ENCODE measurements around the gene TRAT1.

The TRAT1 gene

DNA sequence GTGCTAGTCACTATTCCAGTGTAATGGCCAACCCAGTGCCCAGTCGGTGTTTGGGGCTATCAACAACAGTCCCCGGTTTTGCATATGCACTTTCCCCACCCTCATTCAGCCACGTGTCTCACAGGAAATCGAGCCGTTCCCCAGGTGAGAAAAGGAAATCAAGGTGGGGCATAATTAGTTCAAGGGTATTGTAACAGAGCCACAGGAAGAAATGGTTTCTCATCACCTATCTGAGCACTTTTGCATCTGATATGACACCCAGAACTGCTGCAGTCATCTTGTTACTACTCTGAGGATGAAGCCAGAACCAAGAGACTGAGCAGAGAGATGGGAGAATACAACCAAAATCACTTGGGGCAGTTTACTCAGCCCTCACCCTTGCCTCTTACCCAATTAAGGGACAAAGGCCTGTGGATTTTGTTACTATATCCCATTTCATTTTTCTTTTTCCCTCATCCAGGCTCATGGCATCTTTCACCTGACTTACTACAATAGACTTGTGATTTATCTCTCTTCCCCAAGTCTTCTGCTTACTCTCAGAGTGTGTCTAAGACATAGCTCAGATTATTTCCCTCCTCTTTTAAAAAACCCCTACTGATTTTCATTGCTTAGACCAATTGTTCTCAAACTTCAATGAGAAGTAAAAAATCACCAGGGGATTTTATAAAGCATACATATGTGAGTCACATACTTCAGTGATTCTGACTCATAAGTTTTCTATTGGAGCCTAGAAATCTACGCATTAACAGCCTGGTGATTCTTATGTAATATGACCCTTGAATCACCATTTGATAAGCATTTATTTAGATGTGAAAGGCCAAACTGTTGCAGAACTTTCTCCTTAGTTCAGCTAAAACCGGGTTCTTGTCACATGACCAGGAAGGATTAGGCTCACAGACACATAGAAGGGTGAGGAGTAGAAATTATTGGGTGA, 40.5 kb downstream of the TRAT1 start:
- DNase-seq: peak; percentile 56

GRCh38 chr3:108863799-108864135, 41.2 kb downstream of the TRAT1 start:
- DNase-seq: no peak

- no peak for DNase-seq
These were observed 55.3 kb downstream of the TRAT1 start for GRCh38 chr3:108877901-108878300.

GRCh38 chr3:108879915-108880314, 57.3 kb downstream of the TRAT1 start:
- DNase-seq: no peak

- DNase-seq: no peak
These were observed 60.2 kb downstream of the TRAT1 start for GRCh38 chr3:108882762-108883161.

- DNase-seq: no peak
These were observed 60.8 kb downstream of the TRAT1 start for GRCh38 chr3:108883373-108883772.

- DNase-seq: no peak
These were observed 64.5 kb downstream of the TRAT1 start for GRCh38 chr3:108887121-108887520.

DNA sequence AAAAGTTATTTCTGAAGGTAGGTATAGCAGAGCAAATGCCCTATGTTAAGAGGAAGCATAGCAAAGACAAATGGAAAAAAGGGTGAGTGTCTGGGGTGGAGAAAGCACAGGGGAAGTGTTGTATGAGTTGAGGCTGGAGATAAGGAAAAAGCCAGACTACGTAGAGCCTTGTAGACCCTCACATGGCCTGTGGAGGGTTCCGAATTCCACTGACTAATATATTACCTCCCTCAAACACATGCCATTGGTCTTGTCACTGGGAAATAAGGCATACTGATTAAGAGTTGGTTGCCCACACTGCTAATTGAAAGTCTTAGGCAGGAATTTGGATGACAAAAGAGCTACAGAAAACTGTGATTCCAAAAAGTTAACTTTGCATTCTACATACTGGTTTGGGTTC, 65.2 kb downstream of the TRAT1 start:
- DNase-seq: no peak

GRCh38 chr3:108891833-108892232, 69.2 kb downstream of the TRAT1 start:
- no peak for DNase-seq

DNA sequence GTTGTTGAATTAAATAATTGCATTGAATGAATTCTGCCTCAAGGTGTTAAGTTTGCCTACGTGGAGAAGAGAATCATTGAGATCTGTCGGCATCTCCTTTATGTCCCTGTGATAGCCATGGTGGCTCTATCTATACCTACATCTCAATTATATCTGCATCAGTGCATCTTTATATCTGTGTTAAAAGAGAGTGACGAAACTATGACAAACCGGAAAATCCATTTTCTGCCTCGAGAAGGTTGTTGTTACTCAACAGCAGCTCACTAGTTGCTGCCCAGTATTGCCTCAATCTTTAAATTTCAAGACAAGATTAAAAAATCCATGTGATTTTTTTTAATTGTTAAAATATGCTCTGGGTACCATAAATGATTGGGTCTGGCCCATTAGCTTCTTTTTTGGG, 72.4 kb downstream of the TRAT1 start:
- no peak for DNase-seq

DNA sequence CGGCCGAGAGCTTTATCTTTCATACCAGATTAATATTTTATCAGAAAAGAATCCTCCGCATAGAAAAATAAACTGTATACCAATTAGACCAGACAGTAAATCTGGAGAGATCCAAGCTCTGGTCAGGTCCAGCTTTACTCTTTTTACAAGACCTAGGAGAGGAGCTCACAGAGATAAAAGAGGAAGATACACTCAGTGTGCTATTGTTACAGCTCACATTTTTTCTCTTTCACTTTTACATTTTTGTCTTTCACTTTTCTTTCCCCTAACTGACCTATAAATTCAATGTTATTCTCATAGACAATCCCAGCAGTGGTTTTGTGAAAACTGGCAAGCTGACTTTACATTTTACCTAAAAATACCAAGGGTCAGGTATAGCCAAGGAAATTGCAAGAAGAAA, 75.3 kb downstream of the TRAT1 start:
- DNase-seq: no peak

DNA sequence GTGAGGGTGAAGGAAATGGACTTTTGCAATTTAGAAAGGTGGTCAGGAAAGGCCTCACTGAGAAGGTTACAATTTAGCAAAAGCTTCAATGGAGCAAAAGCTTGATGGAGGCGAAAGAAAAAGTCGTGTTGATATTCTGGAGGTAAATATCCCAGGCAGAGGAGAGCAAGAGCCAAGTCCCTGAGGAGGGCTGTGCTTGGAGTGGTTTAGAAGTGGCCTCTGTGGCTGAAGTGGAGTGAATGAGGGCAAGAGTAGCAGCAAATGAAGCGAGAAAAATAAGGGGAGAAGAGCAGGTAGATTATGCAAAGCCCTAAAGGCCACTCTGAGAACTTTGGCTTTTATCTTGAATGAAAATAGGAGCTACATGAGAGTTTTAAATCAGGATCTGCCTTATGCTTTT, 76.9 kb downstream of the TRAT1 start:
- DNase-seq: no peak
